Measurements from ENCODE around the gene TNFAIP8. TPM values are rescaled to one million over a fixed set of nuclear protein-coding genes. Genes with fewer than 3 reads are reported as not detected.

TNFAIP8 gene
- total RNA-seq, 1 experiment from 2014 or later, result 8.0 TPM

GRCh38 chr5:119383008-119383407 lies 27.2 kb downstream of the TNFAIP8 start:
- no peaks in the 10 kb centered on the region for H3K9me3 ChIP-seq (ENCODE audit: control insufficient read depth, insufficient read depth, low read depth, low read length)
- H3K27ac ChIP-seq (ENCODE audit: low read length), result no peak overlapping the region
- H3K4me1 ChIP-seq (ENCODE audit: control insufficient read depth, insufficient read depth, low read length), result no peaks in the 10 kb centered on the region
- no peak for TF ChIP-seq SIN3A (IDR thresholded peaks at IDR 0.05; ENCODE audit: borderline replicate concordance, insufficient read depth, low read depth, low read length)
- no peak for TF ChIP-seq CTCF (IDR thresholded peaks at IDR 0.05)
- TF ChIP-seq TCF7L2 (IDR thresholded peaks at IDR 0.05; ENCODE audit: low read depth, low read length), result no peak
- no peak for TF ChIP-seq POLR2AphosphoS5 (IDR thresholded peaks at IDR 0.05; ENCODE audit: low read depth, low read length)
- TF ChIP-seq REST (IDR thresholded peaks at IDR 0.05; ENCODE audit: insufficient read depth in 1 of 2, low read depth in 2 of 2, low read length in 1 of 2), result no peak
- no peak overlapping the region for H3K4me3 ChIP-seq (ENCODE audit: low read depth in 2 of 2, low read length in 2 of 2)
- no peak for ATAC-seq
- no peaks in the 10 kb centered on the region for H3K36me3 ChIP-seq (ENCODE audit: control insufficient read depth, insufficient read depth, low read length)
- no peaks in the 10 kb centered on the region for H3K27me3 ChIP-seq (ENCODE audit: control insufficient read depth, insufficient read depth, low read length)
- POLR2A ChIA-PET, result no interaction called here
- CTCF ChIA-PET, result no interaction called here
- intact Hi-C loops (cut with micrococcal nuclease; ENCODE audit: unreplicated experiment) (no loop called here), in situ Hi-C loops (cut with HindIII; ENCODE audit: low pct_unique_long_range_greater_than_20kb, low sequenced_read_pairs) (no loop called here)
- DNase-seq (ENCODE audit: low read depth, low spot score), result no peak
- no TSS peak for BruUV-seq (replicated peaks)

GRCh38 chr5:119385136-119385535 lies 29.3 kb downstream of the TNFAIP8 start:
- DNase-seq (ENCODE audit: low read depth, low spot score) (no peak), ATAC-seq (no peak)
- H3K4me3 ChIP-seq (ENCODE audit: low read depth in 2 of 2, low read length in 2 of 2), result no peak overlapping the region
- no peaks in the 10 kb centered on the region for H3K9me3 ChIP-seq (ENCODE audit: control insufficient read depth, insufficient read depth, low read depth, low read length)
- CTCF ChIA-PET, result no interaction called here
- in situ Hi-C loops (cut with HindIII; ENCODE audit: low pct_unique_long_range_greater_than_20kb, low sequenced_read_pairs) (no loop called here), intact Hi-C loops (cut with micrococcal nuclease; ENCODE audit: unreplicated experiment) (no loop called here)
- no peak for TF ChIP-seq SIN3A (IDR thresholded peaks at IDR 0.05; ENCODE audit: borderline replicate concordance, insufficient read depth, low read depth, low read length)
- no peak for TF ChIP-seq CTCF (IDR thresholded peaks at IDR 0.05)
- no peak for TF ChIP-seq POLR2AphosphoS5 (IDR thresholded peaks at IDR 0.05; ENCODE audit: low read depth, low read length)
- no peak for TF ChIP-seq REST (IDR thresholded peaks at IDR 0.05; ENCODE audit: insufficient read depth in 1 of 2, low read depth in 2 of 2, low read length in 1 of 2)
- TF ChIP-seq TCF7L2 (IDR thresholded peaks at IDR 0.05; ENCODE audit: low read depth, low read length), result no peak
- H3K4me1 ChIP-seq (ENCODE audit: control insufficient read depth, insufficient read depth, low read length), result no peaks in the 10 kb centered on the region
- BruUV-seq (replicated peaks), result no TSS peak
- POLR2A ChIA-PET, result no interaction called here
- no peaks in the 10 kb centered on the region for H3K27me3 ChIP-seq (ENCODE audit: control insufficient read depth, insufficient read depth, low read length)
- H3K27ac ChIP-seq (ENCODE audit: low read length), result no peak overlapping the region
- H3K36me3 ChIP-seq (ENCODE audit: control insufficient read depth, insufficient read depth, low read length), result no peaks in the 10 kb centered on the region
